ENCODE results near the gene CLEC4A.
"Not testable (repeated sequence)": the region's sequence is repeated elsewhere in the genome, so short reads cannot be mapped to it uniquely, and the experiment has no call there.

Gene CLEC4A

DNA sequence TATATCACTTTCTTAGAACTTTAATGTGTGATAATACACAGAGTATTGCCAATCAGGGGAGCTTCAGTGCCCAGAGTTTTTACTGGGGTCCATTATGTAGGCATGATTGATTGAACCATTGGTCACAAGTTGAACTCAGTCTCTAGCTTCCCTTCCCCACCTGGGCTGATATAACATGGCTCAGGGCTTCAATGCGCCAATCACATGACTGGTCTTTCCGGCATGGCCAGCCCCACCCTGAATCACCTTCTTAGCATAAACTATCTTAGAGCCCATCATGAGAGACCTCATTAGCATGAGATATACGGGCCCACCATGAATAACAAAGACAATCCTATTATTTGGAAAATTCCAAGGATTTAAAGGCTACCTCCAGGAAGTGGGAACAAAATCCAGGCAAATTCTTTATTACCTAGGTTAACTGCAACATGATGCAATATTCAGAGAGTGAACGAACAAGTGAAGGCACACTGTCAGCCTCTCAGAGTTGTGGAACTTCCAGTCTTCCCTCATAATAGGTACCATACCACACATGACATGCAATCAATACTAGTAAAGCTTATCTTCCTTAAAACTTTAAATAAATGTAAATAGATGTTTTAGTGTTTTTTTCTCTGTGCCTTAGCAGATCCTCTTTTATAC is 3.2 kb upstream of the CLEC4A start:
- Histone ChIP-seq H3K9me3 (ENCODE audit: severe bottlenecking) (no peaks in the 10 kb centered on the region), H3K27ac (no peak overlapping the region), H3K27me3 (ENCODE audit: insufficient read depth, low read depth, severe bottlenecking) (no peaks in the 10 kb centered on the region), H3K36me3 (no peaks in the 10 kb centered on the region), H3K4me3 (ENCODE audit: low read depth, low read length) (no peak overlapping the region)
- TF ChIP-seq CTCF (IDR thresholded peaks at IDR 0.05; ENCODE audit: low read depth, low read length) = no peak
- no peak for DNase-seq

DNA sequence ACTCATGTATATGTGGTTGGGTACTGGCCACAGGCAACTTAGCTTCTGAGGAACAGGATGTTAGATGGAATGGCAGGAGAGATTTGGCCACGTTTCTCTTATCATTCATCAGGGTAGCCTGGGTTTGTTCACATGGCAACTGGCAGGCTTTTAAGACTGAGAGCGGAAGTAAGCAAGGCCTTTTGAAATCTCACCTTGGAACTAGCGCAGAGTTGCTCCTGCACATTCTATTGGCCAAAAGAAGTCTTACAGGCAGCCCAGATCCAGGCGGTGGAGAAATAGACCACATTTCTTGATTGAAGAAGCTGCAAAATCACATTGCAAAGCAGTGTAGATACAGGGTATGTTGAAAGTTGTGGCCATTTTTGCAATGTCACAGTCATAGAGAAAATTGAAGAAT is 3.7 kb downstream of the CLEC4A start:
- H3K27ac ChIP-seq = no peak overlapping the region
- H3K4me3 ChIP-seq (ENCODE audit: low read depth, low read length) = no peak overlapping the region
- H3K9me3 ChIP-seq (ENCODE audit: severe bottlenecking) = no peaks in the 10 kb centered on the region
- H3K36me3 ChIP-seq = no peaks in the 10 kb centered on the region
- DNase-seq = no peak
- no peak for TF ChIP-seq CTCF (IDR thresholded peaks at IDR 0.05; ENCODE audit: low read depth, low read length)
- no peaks in the 10 kb centered on the region for H3K27me3 ChIP-seq (ENCODE audit: insufficient read depth, low read depth, severe bottlenecking)

DNA sequence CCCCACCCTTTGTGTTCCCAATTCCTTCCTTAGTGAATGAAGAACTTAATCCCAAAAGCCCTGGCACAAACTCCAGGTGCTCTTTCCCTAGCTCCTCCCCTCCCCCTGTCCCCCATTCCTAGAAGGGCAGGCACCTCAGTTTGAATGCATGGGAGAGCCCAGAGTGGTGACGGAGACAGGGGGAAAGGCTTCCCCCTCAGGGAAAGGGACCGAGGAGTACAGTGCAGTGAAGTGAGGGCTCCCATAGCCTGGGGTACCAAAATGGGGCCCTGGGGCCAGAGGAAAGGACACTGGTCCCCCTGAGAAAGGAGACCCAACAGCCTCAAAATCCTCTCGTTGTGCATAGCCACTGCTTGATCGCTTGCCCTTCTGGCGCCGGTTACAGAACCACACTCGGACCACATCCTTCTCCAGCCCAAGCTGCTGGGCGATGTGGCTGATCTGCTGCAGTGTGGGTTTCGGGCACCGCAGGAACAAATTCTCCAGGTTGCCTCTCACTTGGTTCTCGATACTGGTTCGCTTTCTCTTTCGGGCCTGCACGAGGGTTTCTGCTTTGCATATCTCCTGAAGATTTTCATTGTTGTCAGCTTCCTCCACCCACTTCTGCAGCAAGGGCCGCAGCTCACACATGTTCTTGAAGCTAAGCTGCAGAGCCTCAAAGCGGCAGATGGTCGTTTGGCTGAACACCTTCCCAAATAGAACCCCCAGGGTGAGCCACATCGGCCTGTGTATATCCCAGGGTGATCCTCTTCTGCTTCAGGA is 10.4 kb downstream of the CLEC4A start:
- not testable (repeated sequence) for H3K4me3 ChIP-seq (ENCODE audit: low read depth, low read length); H3K27me3 ChIP-seq (ENCODE audit: insufficient read depth, low read depth, severe bottlenecking); H3K9me3 ChIP-seq (ENCODE audit: severe bottlenecking); H3K36me3 ChIP-seq
- peak; percentile 63 for DNase-seq
- peak overlapping the region; percentile 40; the same call in 1 of the 2 replicates for H3K27ac ChIP-seq

GRCh38 chr12:8134398-8134930 is 11.0 kb downstream of the CLEC4A start:
- not testable (repeated sequence) for H3K4me3 ChIP-seq (ENCODE audit: low read depth, low read length); DNase-seq; H3K36me3 ChIP-seq

GRCh38 chr12:8141647-8142046 is 18.2 kb downstream of the CLEC4A start:
- not testable (repeated sequence) for H3K9me3 ChIP-seq (ENCODE audit: severe bottlenecking); DNase-seq; H3K36me3 ChIP-seq; H3K27me3 ChIP-seq (ENCODE audit: insufficient read depth, low read depth, severe bottlenecking); H3K4me3 ChIP-seq (ENCODE audit: low read depth, low read length); H3K27ac ChIP-seq

More at GRCh38 chr12:8134398-8134930, 11.0 kb downstream of the CLEC4A start:
- peak overlapping the region; percentile 32; the same call in 1 of the 2 replicates for H3K27ac ChIP-seq
- not testable (repeated sequence) for H3K27me3 ChIP-seq (ENCODE audit: insufficient read depth, low read depth, severe bottlenecking); H3K9me3 ChIP-seq (ENCODE audit: severe bottlenecking)

DNA sequence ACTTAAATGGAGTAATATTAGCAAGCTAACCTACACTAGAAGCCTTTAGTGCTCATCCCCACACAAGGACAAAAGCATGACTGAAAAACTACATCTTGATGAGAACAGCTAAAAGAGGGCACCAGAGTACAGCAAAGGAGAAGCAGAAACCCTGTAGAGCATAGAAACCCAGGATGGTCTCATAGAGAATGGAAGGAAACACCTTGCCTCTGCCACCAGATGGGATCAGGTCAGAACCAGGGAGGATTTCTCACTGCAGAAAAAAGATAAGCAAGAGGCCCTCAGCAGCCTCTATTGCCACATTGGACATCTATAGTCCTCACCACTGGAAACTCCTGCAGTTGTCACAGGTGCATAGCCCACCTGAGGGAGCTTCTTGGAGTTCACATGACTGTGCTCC is 19.8 kb downstream of the CLEC4A start:
- no peak for DNase-seq
- Histone ChIP-seq H3K9me3 (ENCODE audit: severe bottlenecking) (no peaks in the 10 kb centered on the region), H3K27me3 (ENCODE audit: insufficient read depth, low read depth, severe bottlenecking) (no peaks in the 10 kb centered on the region), H3K4me3 (ENCODE audit: low read depth, low read length) (no peak overlapping the region), H3K36me3 (no peaks in the 10 kb centered on the region), H3K27ac (no peak overlapping the region)
- TF ChIP-seq CTCF (IDR thresholded peaks at IDR 0.05; ENCODE audit: low read depth, low read length) = no peak

- H3K27me3 ChIP-seq (ENCODE audit: insufficient read depth, low read depth, severe bottlenecking) = no peaks in the 10 kb centered on the region
- no peak for TF ChIP-seq CTCF (IDR thresholded peaks at IDR 0.05; ENCODE audit: low read depth, low read length)
- DNase-seq = peak; percentile 35
- H3K9me3 ChIP-seq (ENCODE audit: severe bottlenecking) = no peaks in the 10 kb centered on the region
- H3K4me3 ChIP-seq (ENCODE audit: low read depth, low read length) = peak overlapping the region; percentile 39
- no peaks in the 10 kb centered on the region for H3K36me3 ChIP-seq
- H3K27ac ChIP-seq = no peak overlapping the region
Observed at GRCh38 chr12:8145754-8146441, 22.5 kb downstream of the CLEC4A start.
